Posterior vena cava (tissue), 2 donors: Measurements from ENCODE around the gene KDM4C. TPM values are rescaled to one million over a fixed set of nuclear protein-coding genes. Genes with fewer than 3 reads are reported as not detected.
"Not testable (repeated sequence)": the region's sequence is repeated elsewhere in the genome, so short reads cannot be mapped to it uniquely, and the experiment has no call there.

ENCODE experiments used
- DNase-seq: peaks from one replicate; pipeline ENCODE4 v3.0.0-alpha.2; 2020; ENCODE audit warnings: low spot score
- intact Hi-C, 2 donors: fragments of 100-400 bp; cut with DNase I; formaldehyde crosslinking; loops; one replicate each; pipeline versions ENCODE4 v1.14.1 to v1.14.2; 2022 to 2023
- total RNA-seq, 2 donors: library from RNA; stranded (reverse); fragmentation: NEBNext Ultra II Directional; extraction: Animal tissue kit (Norgen Biotek cat#: 25700); gene quantifications; one replicate each; pipeline ENCODE4 v1.2.1, GENCODE V29; 2021
- donor health status: DM: yes; HTN: yes; CAD: no.
- donor health status: DM: yes; HTN: yes; CAD: no.

Gene KDM4C
- total RNA-seq, 2 donors from 2014 or later, result 31.1 to 36.7 TPM

- intact Hi-C loops, result no loop called here
- no peak for DNase-seq
These were observed 30.6 kb downstream of the KDM4C start for GRCh38 chr9:6788162-6789016.

DNA sequence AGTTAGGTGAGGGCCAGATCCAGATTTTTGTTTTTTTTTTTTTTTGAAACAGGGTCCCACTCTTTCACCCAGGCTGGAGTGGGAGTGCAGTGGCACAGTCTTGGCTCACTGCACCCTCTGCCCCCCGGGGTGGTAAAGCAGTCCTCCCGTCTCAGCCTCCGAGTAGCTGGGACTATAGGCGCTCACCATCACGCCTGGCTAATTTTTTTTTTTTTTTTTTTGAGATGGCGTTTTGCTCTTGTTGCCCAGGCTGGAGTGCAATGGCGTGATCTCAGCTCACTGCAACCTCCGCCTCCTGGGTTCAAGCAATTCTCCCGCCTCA lies 31.2 kb downstream of the KDM4C start:
- DNase-seq, intact Hi-C loops: not testable (repeated sequence)

DNA sequence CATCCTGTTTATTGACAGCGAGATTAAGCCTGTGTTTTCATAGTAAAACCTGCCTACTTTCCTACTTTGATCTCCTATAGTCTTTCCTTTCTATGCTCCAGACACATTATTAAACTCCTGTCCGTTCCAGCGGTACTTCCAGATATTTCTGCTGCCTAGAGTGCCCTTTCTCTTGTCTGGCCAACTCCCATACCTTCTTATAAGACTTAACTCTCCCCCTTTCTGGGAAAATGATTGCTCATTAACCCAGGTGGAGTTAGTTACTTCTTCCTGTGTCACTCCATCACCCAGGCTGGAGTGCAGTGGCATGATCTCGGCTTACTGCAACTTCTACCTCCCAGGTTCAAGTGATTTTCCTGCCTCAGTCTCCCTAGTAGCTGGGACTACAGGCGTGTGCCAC lies 33.1 kb downstream of the KDM4C start:
- intact Hi-C loops, result no loop called here
- no peak for DNase-seq

GRCh38 chr9:6793203-6793602 lies 35.4 kb downstream of the KDM4C start:
- DNase-seq, result no peak
- intact Hi-C loops, result no loop called here

DNA sequence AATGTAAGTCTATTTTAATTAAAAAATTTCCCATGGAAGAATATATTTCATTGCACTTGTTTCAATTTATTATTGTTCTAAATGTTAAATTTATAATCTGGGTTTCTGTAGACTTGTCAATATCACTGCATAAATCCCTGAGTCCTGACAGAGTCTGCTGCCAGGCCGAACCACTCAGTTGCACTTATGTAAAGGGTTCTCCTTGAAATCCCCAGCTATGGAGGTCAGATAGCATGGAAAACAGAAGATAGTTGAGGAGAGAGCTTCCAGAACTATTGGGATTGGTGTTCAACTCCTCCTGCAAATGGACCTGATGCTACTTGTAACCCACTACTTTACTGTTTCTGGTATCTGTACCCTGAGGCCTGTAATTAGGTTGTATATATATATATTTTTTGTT lies 37.2 kb downstream of the KDM4C start:
- intact Hi-C loops, result no loop called here
- DNase-seq, result no peak

GRCh38 chr9:6802926-6803325 lies 45.2 kb downstream of the KDM4C start:
- no peak for DNase-seq
- intact Hi-C loops, result loop anchor here in 1 of 2 donors (5.0 kb wide), 1 partner anchor 286 kb away; no protein-coding TSS in a partner anchor

- no peak for DNase-seq
- intact Hi-C loops, result no loop called here
These were observed 47.8 kb downstream of the KDM4C start for GRCh38 chr9:6805532-6805931.

DNA sequence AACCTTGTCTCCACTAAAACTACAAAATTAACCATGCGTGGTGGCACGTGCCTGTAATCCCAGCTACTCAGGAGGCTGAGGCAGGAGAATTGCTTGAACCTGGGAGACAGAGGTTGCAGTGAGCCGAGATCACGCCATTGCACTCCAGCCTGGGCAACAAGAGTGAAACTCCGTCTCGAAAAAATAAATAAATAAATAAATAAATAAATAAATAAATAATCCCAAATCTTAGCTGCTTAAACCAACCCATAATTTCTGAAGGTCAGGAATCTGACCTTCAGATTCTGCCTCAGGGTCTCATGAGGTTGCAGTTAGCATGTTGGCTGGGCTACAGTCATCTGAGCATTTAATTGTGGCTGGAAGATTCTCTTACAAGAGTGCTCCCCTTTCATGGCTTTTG lies 48.5 kb downstream of the KDM4C start:
- intact Hi-C loops, DNase-seq: not testable (repeated sequence)

DNA sequence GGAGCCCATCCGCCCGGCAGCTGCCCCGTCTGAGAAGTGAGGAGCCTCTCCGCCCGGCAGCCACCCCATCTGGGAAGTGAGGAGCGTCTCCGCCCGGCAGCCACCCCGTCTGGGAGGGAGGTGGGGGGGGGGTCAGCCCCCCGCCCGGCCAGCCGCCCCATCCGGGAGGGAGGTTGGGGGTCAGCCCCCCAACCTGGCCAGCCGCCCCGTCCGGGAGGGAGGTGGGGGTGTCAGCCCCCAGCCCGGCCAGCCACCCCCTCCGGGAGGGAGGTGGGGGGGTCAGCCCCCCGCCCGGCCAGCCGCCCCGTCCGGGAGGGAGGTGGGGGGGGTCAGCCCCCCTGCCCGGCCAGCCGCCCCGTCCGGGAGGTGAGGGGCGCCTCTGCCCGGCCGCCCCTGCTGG lies 49.9 kb downstream of the KDM4C start:
- DNase-seq, intact Hi-C loops: not testable (repeated sequence)

GRCh38 chr9:6811436-6811835 lies 53.7 kb downstream of the KDM4C start:
- intact Hi-C loops, result loop anchor here in 1 of 2 donors (10.0 kb wide), 1 partner anchor 47 kb away; no protein-coding TSS in a partner anchor
- no peak for DNase-seq

DNA sequence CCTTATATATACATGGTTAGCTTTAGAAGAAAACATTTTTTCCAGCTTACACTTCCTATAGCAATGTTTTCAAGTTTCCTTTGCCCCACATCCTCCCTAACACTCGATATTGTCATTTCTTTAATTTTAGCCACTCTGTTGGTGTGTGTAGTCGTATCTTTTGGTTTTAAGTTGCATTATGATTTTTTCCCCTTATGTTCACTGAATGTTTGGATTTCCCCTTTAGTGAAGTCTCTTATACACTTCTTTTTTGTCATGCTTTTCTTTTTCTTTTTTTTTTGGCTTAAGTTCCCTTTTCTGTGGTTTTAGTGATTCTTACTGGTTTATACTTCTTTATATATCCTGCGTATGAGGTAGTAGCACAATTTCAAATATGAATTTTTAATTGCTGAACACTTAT lies 58.8 kb downstream of the KDM4C start:
- no peak for DNase-seq
- intact Hi-C loops, result loop anchor here in 1 of 2 donors (10.0 kb wide), 1 partner anchor 52 kb away; no protein-coding TSS in a partner anchor

DNA sequence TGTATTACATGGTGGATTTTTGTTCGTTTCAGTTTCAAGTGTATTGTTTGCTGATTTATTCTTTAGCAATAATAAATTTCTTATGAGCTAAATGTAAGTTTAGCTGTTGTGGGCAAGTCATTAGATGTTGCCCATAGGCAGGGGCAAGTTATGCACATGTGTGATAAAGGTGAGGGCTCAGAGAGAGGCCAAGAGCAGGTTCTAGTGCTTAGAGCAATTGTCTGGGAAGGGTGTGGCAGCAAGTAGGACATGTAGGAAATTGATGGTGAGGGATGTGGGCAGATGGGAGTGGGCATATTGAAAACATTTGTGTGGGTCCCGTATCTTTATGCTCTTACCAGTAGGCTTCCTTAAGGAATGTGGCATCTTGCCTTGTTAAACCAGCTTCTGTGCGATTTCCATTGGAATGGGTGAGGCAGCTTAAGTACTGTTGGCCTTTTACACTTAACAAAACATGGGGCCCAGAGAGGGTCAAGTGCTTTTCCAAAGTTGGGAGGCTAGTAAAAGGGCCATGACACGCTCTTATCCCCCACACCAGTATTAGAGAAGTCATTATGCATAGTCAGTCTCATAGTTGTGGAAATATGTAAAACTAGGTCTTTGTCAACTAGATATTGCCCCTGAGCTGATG lies 60.6 kb downstream of the KDM4C start:
- intact Hi-C loops, result loop anchor here in 1 of 2 donors (10.0 kb wide), 1 partner anchor 54 kb away; no protein-coding TSS in a partner anchor
- no peak for DNase-seq

DNA sequence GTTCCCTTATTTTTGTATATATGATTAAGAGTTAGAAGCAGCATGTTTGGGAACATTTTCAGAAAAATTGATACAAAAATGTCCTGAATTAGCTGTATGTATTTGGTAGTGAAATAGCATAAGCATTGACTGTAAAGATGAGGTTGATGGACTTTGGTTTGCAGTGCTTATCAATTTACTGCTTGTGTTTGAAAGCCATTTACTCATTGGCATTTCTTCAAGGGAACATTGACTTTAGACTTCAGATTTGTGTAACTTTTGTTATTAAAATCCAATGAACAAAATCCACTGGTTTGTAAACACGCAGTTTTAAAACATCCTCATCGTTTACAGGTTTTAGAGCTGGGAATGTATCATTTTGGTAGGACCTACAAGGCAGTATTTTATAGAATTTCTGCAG lies 61.3 kb downstream of the KDM4C start:
- intact Hi-C loops, result loop anchor here in 1 of 2 donors (10.0 kb wide), 1 partner anchor 54 kb away; no protein-coding TSS in a partner anchor

DNA sequence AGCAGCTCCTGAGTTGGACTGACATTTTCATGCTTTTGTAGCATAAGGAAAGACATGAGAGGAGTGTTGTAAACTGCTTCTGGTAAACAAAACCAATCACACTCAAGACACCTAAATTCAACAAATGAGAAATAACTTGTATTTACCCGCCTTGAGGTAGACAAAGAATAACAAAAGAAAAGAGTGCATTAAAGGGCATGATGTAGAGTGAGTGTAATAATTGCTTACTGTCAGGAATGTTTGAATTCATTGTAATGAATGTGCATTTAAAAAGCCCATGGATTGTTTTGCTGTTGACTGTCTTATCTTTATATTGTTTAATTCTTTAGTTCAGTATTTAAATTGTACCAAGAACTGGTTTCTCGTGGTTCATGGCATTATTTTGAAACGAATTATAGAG lies 61.8 kb downstream of the KDM4C start:
- DNase-seq, result no peak
- intact Hi-C loops, result loop anchor here in 1 of 2 donors (10.0 kb wide), 1 partner anchor 55 kb away; no protein-coding TSS in a partner anchor

More for the DNA sequence above, 61.3 kb downstream of the KDM4C start:
- no peak for DNase-seq

- intact Hi-C loops, result no loop called here
- no peak for DNase-seq
These were observed 64.9 kb downstream of the KDM4C start for GRCh38 chr9:6822696-6823095.

- intact Hi-C loops, result no loop called here
- peak; percentile 9 for DNase-seq
These were observed 69.8 kb downstream of the KDM4C start for GRCh38 chr9:6827439-6828145.

DNA sequence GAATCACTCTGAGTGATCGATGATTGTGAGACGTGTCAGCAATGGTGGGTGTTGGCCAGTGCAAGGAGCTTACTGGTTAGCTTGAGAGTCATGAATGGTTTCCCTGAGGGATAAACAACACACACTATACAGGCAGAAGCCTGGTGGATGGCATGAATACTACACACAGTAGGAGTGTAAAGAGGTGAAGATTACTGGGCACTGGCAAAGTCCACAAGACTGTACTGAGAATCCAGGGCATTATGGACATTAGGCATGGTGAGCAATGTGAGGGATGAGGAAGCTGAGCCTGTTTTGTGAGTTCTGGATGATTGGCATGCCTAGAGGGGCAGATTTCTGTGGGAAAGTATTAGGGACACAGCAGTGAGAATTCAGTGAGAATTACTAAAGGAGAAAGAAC lies 71.3 kb downstream of the KDM4C start:
- intact Hi-C loops, result no loop called here

GRCh38 chr9:6829536-6829935 lies 71.8 kb downstream of the KDM4C start:
- DNase-seq, result no peak
- intact Hi-C loops, result no loop called here

More for the DNA sequence above, 71.3 kb downstream of the KDM4C start:
- DNase-seq, result no peak

GRCh38 chr9:6833518-6834192 lies 75.9 kb downstream of the KDM4C start:
- intact Hi-C loops, result no loop called here
- DNase-seq, result no peak
